ENCODE measurements around the gene MAT2B.
"Not testable (repeated sequence)": the region's sequence is repeated elsewhere in the genome, so short reads cannot be mapped to it uniquely, and the experiment has no call there.

MAT2B gene

DNA sequence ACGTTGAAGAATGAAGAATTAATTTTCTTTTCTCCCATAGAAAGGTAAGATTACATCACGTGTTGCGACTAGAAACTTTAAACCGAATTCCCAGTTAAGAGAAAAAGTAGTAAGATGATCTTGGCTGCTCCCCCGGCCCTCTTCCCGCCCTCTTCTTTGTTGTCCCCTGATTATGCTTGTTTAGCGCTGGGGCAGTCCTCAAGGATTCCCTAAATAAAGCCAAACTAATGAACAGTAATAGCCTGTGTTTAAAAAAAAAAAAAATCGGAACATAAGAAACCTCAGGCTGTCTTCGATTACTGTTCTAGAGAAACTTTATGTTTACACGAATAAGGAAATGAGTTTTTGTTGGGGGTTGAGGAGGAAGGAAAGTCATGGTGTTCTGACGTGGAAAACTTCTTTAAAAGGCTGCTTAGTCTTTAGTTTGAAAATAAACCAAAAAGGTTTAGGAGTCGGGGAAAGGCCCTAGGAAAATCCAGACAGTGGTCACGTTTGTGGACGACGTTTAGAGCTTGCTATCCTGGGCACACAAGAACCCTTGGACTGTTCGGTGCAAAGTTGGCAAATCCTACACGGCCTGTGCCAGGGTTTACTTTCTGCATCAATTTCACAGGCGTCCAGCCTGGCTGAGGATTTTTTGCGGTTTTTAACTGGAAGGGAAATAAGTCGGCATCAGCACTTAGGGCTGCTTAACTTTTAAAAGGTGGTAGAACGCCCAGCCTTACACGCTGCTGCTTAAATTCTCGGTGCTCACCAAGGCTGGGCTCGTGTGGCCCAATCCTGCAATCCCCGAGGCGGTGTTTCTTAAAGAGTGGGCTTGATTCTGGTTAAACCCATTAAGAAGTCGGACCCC, 1.1 kb upstream of the MAT2B start:
- DNase-seq = no peak

GRCh38 chr5:163505049-163505367, 411 bp upstream of the MAT2B start:
- DNase-seq = no peak

DNA sequence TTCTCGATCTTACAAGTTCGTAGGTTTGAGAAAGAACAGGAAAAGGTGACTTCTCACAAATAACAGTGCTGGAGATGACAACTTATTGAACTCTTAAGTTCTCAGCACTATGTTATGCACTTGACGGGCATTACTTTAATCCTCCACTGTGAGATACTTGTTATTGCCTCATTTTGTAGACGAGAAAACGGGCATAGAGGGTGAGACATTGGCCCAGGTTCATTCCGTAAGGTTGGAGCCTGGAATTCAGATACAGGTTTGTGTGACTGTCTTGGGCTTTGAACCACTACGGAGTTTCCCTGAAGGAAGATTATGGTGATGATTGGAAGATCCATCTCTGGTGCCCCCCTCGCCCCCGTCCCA, 657 bp downstream of the MAT2B start:
- DNase-seq = no peak

DNA sequence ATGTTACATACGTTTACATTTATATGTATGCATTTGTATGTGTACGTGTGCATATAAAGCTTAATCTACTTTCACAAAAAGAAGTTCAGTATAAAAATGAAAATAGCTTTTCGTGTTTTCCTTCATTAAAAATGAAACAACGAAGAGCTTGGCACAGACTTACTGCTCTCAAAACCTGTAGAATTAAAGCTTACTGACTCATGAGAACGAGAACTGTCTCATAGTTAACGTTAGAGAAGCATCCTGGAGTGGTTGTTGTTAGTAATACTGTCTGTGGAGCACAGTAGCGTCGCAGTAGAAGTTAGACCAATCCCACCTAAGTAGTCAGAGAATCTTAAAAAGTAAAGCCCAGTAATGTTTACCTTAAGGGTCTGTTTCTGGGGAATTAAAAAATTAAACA, 1.3 kb downstream of the MAT2B start:
- DNase-seq = no peak

GRCh38 chr5:163508753-163509152, 3.3 kb downstream of the MAT2B start:
- no peak for DNase-seq

DNA sequence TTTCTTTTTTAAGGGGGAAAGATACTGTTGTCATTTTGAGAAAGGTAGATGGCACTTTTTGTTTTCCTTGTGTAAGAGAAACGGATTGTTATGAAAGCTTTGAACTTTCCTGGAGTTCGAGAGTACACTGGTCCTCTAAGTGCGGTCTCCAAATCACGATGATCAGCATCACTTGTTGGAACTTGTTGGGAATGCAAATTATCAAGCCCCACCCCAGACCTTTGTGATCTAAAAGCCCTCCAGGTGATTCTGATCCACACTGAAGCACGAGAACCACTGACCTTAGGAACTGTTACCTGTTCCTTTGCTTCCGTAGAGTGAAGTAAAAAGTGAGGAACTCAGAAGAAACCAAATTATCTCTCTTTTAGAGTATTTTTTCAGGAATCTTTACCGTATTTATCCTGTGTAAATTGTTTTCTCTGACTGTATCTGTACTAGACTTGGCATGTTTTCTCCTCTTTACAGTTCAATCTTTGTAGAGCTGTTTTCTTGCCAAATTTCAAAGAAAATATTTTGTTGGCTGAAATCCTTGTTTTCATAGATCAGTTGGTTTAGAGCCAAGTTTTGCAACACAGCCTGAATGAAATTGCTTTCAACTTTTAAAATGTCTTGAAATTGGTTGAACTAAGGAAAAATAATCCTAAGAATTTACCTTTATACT, 4.0 kb downstream of the MAT2B start:
- no peak for DNase-seq

DNA sequence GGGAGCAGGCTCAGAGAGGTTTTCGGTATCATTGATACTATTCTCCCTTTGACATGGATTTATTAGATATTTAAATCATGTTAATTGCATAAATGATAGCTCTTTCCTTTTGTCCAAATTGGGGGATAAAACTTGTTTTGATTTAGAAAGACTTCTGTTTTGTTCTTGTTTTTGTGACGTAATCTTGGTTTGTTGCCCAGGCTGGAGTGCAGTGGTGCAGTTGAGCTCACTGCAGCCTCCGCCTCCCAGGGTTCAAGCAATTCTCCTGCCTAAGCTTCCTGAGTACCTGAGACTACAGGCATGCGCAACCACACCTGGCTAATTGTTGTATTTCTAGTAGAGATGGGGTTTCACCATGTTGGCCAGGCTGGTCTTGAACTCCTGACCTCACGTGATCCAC, 7.1 kb downstream of the MAT2B start:
- DNase-seq = no peak

- DNase-seq = no peak
Observed at GRCh38 chr5:163525096-163525495, 19.7 kb downstream of the MAT2B start.

- DNase-seq = no peak
Observed at GRCh38 chr5:163529698-163530097, 24.3 kb downstream of the MAT2B start.

GRCh38 chr5:163531272-163531671, 25.9 kb downstream of the MAT2B start:
- no peak for DNase-seq

DNA sequence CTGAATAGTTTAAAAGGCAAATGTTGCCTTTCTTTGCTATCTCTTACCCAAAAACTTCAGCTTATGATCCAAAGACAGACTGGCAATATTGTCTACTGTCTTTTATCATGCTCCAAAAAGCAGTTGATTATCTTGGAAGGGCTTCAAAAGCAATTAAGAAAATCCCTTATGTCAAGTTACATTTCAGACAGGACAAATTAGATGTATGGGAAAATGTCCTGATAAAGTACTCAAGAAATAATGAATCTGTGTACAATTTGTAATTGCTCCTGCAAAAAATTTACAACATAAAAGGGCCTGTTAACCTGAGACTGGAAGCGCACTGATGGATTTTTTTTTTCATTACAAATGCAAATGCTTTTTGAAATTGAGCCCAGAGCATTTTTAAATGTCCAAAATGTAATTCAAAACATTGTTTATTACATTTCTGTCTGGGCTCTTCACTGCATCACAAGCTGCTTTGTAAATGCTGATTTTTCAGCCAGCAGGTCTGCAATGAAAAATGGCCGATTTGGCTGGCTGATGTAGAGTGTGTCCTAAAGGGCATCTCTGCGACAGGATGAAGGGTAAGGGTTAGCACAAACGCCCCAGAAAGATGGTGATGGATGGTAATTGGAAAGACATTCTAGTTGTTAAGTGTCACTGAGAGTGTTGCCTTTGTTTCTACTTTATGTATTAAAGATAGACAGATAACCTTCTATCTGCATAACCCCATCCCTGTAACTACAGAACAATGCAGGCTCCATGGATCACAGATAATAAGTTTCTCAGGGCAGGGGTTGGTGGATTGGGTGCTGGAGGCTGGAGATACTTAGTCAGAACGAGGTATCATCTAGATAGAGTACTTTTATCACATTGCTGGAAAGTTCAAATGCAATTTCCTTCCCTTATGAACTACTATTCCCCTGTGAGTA, 27.0 kb downstream of the MAT2B start:
- DNase-seq = no peak

- no peak for DNase-seq
Observed at GRCh38 chr5:163533223-163533622, 27.8 kb downstream of the MAT2B start.

DNA sequence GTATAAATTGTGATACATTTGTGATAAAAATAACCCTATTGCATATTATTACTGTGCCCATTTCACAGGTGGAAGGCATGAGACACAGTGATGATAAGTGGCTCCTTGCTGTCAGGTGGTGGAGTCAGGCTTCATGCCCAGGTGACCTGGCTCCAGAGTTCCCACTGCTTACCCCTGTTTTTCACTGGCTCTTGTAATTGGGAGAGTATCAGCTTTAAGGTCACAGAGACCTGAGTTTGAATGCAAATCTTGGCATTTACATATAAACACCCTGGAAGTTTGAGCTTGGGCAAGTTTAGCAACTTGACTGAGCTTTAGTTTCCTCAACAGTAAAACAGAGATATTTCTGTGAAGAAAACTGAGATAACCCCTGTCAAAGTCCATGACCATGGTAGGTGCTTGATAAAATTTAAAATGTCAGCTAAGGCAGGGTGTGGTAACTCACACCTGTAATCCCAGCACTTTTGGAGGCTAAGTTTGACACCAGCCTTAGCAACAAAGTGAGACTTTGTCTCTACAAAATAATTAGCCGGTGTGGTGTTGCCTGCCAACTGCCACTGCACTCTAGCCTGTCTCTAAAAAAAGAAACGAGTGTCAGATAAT, 29.2 kb downstream of the MAT2B start:
- DNase-seq = no peak

- DNase-seq = no peak
Observed at GRCh38 chr5:163535290-163535689, 29.9 kb downstream of the MAT2B start.

- not testable (repeated sequence) for DNase-seq
Observed at GRCh38 chr5:163536442-163536841, 31.0 kb downstream of the MAT2B start.

DNA sequence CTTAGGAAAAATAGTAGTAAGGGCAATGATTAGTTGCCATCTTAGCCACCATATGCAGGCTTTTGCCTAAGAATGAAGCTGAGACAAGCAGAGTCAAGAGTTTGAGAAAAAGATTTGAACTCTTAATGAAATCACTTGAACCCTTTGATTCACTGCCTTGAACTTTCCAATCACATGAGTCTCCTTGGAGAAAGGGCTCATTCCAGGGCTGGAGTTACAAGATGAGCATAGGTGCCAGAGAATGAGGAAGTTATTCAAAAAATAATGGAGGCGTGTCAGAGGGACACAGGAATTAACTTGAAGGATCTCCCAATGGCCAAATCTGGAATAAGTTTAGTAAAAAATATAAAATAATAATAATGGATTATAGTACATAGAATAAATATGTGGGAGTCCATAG, 35.3 kb downstream of the MAT2B start:
- no peak for DNase-seq

GRCh38 chr5:163542771-163543170, 37.4 kb downstream of the MAT2B start:
- no peak for DNase-seq

GRCh38 chr5:163544041-163544440, 38.6 kb downstream of the MAT2B start:
- no peak for DNase-seq

DNA sequence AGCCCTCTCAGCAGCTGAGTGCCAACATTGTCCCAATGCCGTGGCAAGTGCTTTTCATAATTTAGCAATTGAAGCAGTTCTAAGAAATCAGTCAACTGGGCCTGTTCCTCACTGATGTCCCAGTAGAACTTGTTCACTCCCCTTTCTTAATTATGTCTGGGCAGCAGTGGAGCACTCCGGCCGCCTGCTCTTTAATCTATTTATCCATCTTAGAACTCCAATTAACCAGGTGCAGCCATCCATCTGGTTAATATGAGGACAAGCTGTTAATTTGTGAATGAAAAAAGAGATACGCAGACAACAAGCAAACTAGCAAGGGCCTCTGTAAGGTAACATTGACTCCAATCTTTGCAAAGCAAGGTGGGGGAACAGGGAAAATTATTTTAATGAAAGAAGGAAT, 39.4 kb downstream of the MAT2B start:
- no peak for DNase-seq

DNA sequence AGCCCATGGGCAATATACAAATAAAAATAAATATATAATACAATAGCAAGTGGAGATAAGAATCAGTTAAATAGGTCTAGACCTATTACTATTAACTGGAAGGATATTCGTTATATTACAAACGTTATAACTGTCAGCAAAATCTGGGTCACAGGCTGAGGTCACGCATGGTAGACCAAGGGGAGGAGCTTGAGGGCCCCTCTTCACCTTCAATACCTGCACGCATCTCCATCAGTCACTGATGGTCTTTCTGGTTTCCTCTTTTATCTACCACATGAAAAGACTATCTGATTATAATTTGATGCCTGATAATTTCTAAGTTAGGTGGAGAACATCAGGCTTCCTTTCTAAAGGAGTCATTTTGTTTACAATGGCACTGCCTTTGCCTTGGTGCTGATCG, 43.2 kb downstream of the MAT2B start:
- DNase-seq = no peak

DNA sequence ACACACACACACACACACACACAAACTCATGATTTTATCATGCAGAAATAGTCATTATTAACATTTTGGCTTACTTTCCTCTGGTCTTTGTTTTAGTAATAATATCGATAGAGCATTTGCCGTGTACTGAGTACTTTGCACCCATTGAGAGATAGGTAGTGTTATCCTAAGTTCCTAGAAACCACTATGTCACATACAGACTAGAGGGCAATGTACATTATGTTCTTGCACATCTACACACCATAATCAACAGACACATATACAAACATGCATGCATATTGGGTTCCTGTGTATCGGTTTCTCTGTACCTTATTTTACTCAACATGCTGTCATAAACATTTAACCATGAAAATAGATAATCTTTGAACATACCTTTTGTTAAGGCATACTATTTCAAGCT, 45.7 kb downstream of the MAT2B start:
- DNase-seq = no peak

DNA sequence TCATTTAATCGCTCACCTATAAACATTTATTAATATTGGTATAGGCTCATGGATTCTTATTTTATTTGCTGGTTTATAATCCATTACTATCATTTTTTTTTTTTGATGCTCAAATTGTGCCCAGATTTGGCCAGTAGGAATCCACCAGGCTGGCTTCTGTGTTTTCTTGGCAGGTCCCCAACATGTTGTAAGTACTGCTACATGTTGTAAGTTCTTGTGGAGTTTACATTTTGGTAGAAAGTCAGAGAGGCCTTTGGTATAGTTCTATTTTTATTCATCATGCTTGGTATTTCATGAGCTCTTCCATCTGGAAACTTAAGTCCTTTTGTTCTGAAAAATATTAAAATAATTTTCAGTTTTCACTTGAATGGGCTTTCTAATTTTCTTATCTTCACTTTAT, 47.1 kb downstream of the MAT2B start:
- no peak for DNase-seq

DNA sequence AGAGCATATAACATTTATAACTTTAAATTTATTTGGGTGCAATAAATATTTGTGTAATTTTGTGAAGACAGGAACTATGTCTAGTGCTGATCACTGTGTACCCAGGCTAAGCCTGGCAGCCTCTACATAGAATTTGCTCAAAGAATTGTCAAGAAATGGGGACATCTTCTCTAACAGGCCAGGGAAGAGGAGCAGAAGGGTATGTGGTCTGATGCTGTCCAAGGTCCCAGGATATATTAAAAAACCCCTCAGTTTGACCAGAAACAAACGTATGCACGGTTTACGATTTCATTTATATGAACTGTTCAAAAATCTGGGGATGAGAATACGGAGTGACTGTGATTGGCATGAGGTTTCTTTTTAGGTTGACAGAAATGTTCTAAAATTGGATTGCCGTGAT, 55.9 kb downstream of the MAT2B start:
- DNase-seq = no peak

Measured in activated CD4-positive, alpha-beta T cell treated with anti-CD3 and anti-CD28 coated beads, Interleukin-2, amount 50 U/mL, for 1 hour (primary cell).